Left forelimb (tissue), 1 donor: ENCODE results near the gene FRMD4A.
"Not testable (repeated sequence)": the region's sequence is repeated elsewhere in the genome, so short reads cannot be mapped to it uniquely, and the experiment has no call there.

Experiments
- DNase-seq: peaks from one replicate; pipeline ENCODE4 v3.0.0-alpha.2; 2018; ENCODE audit warnings: low spot score

FRMD4A gene

DNA sequence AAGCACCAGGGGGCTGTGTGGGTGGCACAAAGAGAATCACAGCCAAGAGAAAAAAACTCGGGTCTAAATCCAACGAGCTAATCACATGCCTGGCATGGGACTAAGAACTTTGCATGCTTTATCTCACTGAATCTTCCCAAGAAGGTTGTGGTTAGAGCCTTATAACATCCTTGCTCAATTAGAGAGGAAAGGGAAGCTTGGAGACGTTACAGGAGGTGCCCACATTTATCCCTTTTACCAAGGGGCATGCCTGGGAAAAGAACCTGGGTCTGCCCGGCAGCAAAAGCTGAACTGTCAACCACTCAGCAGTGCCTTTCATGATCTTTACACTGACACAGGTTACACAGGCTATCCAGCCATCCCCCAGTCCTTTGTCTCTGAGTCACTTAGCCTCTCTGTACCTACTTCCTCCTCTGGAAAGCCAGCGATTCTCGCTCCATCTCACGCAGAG lies 553.8 kb downstream of the FRMD4A start:
- no peak for DNase-seq

DNA sequence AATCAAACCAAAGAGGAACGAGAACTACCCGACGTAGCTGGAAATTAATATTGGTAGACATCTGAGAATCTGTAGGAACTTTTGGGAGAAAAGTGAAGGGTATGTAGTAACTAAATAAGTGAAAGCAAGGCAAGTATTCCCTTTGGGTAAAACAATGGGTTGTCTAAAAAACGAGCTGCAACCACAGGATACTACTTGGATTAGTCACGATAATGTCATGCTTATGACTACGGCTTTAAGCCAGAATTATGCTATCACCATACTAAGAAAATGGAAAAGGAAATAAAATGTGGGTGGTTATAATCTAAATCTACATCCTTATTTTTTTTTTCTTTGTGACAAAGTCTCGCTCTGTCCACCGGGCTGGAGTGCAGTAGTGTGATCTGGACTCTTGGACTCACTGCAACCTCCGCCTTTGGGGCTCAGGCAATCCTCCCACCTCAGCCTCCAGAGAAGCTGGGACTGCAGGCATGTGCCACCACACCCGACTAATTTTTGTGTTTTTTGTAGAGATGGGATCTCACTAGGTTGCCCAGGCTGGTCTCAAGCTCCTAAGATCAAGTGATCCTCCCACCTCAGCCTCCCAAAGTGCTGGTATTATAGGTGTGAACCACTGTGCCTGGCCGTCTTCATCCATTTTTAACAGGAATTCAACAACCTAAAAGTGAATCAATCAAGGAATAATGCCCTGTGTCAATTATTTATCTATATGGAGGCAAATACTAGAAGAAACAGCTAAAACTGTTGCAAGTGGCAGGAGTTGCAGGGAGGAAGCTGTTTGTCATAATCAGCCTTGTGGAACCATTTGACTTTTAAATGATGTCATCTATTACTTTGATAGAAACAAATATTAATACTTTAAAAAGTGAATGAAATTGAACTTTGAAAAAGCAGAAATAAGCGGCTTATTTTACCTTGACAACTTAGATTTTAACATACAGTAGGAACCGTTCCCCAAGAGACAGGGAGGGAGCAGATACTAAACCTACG lies 554.6 kb downstream of the FRMD4A start:
- DNase-seq: no peak

DNA sequence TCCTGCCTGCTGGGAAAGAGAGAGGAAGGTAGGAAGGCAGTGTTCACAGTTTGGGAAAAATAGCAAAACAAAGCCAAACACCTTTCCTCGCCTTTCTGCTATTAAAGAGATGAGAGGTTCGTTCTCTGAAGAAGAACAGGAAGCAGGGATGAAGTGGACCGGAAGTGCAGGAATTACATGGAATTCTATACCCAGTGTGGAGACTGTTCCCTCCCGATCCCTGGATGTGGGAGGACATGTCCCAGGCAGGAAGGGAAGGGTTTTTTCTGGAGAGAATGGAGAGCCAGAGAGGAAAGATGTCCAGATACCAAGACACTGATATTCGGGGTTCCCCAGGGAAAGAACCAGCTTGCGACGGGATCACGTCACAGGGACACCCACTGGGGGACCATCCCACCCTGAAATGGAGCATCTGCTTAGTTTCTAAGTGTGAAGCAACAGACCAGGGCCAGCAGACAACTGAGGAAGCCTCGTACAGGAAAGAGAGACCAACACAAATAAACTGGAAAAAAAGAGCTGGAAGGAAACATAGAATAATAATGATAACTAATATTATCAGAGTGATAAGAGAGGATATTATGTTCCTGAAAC lies 556.3 kb downstream of the FRMD4A start:
- DNase-seq: no peak

DNA sequence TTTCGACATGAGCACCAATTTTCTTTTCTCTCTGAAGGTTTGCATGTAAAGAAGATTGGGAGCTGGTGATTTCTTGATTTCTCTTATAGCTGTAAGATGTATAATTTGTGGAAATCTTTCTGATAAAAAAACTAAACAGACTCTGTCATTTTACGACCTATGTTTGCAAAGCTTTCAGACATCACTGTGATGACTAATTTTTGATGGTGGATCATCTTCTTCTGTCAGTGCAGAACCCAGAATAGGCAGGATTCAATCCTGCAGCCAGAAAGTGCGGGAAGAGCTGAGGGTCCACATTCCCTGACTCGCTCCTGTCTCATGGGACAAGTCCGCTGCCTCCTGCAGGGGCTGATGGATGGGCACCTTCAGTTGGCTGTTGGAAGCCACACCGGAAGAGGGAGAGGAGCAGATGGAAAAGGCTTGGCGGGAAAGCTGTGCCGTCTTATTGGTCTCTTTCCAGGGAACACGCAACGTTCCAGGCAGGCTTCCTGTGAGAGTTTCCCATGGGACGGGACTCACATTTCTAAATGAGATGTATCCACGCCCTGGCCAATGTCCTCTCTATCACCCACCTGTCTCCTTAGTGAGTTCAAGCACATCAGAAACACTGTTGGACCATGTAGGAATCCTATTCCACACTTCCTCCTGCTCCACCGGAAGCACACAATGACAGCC lies 557.1 kb downstream of the FRMD4A start:
- DNase-seq: no peak

DNA sequence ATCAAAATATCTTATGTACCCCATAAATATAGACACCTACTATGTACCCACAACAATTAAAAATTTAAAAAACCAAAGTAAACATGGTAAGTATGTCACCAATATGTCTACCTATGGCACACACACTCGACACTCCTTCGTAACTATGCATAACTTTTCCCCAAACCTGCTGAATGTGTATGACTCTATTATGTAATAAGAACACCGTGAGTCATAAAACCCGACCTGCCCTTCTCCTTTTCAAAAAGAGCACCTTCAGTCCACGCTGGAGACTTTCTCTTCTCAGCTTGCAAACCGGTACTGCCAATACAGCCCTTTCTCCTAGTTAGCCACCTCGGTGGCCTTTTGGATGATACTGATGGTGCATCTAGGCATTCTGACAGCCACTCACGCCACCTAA lies 557.7 kb downstream of the FRMD4A start:
- no peak for DNase-seq

DNA sequence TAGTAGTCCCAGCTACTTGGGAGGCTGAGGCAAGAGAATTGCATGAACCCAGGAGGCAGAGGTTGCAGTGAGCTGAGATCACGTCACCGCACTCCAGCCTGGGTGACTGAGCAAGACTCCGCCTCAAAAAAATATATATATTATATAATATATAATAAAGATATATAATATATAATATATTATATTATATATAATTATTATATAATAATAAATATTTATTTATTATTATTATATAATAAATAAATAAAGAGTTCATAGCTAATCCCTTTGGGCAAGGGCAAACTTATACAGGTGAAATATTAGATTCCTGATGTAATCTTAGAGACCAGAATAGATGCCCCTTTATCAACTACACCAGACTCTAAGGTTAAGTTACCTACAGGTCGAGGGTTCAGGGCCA lies 558.7 kb downstream of the FRMD4A start:
- DNase-seq: no peak

DNA sequence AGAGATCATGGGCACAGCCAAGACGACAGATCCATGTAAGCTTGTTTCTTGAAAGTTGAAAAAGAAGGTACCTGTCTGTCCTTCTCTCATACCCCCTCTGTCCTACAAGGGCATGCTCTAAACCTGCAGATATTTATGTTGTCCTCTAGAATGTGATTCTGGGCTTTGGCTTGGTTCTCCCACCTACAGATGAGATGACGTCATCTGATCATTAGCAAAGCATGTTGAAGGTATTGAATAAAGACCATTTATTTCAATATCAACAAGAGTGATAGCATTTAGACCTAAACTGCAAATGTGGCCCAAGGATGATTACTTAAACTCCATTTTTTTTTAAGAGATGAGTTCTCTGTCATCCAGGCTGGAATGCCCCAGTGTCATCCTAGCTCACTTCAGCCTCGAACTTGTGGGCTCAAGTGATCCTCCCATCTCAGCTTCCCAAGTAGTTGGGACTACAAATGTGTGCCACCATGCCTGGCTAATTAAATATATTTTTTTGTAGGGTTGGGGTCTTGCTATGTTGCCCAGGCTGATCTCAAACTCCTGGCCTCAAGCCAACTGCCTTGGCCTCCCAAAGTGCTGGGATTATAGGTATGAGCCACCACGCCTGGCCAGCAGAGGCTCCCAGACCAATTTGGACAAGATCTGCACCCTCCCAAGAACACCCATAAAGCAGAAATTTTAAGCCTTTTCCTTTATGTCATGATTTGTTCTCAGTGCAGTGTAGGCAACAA lies 559.8 kb downstream of the FRMD4A start:
- no peak for DNase-seq

DNA sequence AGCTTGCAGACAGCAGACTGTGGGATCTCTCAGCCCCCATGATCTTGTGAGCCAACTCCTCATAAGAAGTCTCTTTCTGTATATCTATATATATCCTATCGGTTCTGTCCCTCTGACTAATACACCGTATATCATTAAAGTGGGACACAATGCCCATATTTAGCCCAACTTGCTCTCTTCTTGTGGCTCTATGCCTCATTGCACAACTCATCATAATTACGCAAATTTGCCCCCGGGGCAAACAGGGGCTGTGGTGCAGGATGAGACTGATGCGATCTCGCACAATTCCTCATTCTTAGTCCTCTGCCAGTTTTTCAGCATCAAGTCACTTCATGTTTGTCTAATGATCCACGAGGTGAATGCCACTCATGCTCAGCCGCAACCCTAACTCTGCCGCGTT lies 560.8 kb downstream of the FRMD4A start:
- DNase-seq: no peak

DNA sequence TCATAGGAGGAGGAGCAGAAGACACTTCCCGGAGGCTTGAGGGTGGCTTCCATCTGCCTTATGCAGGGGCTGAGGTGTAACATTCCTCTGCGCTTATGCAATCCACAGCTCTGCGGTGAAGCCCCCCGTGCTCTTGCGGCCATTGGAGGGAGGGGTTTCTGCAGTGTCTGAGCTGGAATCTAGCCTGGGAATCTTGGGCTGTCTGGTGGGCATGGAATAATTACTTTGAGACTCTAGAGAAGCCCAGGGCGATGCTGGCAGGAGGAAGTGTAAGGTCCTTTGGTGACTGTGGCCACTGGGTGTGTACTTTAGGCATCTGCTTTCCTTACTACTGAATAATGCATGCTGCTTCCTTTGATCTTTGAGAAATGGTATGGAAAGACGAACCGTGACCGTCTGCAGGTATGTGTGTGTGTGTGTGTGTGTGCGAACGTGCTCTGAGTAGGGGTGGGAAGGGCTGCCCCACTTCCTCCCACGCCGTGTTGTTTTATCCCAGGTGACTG lies 563.0 kb downstream of the FRMD4A start:
- no peak for DNase-seq

DNA sequence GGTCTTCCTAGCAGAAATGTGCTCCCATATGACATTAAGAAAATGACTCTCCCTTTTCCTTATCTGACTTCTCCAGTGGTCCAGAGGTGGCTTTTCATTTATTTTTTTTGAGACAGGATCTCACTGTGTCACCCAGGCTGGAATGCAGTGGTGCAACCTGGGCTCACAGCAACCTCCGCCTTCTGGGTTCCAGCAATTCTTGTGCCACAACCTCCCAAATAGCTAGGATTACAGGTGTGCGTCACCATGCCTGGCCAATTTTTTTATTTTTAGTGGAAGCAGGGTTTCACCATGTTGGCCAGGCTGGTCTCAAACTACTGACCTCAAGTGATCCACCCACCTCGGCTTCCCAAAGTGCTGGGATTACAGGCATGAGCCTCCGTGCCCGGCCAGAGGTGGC lies 563.6 kb downstream of the FRMD4A start:
- not testable (repeated sequence) for DNase-seq

DNA sequence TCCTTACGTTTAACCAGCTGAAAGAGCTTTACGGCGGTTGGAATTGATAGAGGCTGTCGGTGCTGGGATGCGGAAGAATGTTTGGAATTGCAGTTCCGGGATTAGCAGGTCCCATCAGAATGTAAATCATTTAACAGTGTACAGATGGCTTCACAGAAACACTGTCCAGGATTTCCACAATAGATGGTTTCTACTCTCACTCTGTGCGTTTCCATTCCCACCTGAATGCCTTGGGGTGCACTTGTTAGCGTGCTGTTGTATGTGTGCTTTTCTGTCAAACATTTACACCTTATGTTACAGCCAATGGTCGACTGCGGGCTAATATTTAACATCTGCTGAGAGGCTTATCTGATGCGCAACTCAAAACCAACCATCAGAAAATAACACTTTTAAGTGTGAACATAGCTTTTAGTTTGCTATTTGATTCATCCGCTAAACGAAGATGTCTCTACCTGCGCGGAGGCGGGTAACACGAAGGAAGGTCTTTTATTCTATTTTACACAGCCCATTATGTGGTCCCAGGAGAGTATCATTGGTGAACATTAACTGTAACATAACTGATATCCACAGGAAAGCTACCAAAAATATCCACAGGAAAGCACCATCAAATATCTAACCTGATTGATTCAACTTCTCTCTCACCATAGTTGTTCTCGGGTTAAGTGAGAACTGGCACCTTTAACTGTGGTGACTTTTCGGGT lies 564.9 kb downstream of the FRMD4A start:
- DNase-seq: no peak

DNA sequence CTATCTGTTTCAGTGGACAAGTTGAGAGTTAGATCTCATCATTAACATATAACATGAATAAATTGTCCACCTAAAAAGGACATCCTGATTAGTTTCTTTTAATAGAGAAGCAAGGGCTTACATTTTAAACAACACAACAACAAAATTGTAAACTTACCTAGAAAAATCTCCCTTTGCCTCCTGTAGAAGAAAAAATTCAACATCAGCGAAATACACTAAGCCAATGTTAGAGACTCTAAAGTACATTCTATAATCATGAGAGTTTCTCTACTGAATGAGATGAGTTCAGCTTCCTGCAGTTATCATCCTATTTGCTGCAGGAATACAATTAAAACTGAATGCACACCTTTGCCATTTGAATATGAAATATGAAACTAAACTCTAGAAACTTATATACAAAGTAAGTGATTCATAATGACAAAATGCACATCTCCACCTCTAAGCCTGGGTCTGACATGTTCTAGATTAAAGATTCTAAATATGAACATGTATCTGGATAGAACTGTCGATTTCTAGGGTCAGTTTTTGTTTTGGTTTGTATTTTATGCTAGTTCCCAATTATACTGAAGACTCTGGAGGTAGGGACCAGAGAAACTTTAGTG lies 569.1 kb downstream of the FRMD4A start:
- no peak for DNase-seq

DNA sequence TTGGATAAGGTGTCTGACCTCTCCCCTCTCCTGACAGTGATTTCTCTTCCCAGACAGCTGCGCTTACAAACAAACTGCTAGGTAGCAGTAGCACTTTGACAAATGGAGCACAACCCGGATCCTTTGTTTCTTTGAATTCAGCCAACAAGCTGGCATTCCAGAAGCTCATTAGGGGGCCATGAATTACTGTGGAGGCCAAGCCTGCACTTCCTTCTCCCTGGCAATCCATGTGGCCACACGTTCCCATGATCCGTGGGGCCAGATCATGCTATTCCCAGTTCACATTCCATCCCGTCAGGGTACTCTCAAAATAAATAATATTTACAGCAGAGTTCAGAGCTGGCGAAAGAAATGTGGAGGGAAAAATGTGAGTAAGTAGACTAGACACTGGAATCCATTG lies 571.6 kb downstream of the FRMD4A start:
- no peak for DNase-seq

DNA sequence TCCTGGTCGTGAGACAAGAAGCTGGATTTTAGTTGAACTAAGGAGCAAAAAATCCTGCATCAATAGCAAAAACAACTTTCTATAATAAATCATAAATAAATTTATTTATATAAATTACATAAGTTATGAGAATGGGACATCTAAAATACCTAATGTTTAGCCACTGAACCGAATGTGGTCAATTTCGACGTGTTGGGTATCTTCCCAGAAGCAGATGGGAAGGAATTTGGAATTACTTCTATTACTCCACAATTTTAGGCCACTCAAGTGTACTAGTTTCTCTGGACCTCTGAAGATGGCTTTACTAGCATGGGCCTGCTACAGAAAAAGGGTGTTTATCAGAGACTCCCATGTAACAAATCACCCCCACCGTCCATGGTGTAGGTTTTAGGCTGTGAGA lies 572.0 kb downstream of the FRMD4A start:
- no peak for DNase-seq

DNA sequence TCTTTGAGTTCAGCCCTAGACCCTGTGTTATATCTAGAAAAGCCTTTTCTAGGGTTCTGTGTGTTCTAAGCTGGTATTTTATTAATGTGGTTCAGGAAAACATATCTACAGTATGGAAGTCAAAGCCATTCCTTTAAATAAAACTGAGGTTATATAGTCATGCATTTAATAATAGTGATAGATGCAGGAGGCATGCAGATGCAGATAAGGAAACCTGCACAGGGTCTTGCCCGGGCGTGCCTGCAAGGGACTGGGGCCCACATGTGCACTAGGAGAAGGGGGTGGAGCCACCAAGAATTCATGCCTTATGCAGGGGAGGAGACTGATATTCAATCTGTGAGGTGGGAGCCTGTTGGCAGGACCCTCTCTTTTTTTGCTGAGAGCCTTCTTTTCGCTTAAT lies 572.4 kb downstream of the FRMD4A start:
- DNase-seq: no peak

DNA sequence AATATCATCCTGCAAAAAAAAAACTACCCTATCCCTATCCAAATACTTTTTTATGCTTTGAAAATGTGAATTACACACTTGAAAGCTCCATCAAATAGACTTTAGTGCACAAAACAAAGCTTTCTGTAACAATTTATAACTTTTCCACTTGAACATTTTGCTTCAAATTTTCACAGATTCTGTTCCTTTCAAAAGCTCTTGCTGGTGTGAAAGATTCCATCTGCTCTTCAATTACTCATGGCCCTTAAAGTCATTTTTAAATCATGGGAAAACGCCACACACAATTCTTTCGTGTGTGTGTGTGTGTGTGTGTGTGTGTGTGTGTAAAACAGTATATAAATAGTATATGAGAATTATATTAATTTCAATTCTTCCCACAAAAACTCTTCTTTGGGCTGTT lies 576.4 kb downstream of the FRMD4A start:
- DNase-seq: no peak

DNA sequence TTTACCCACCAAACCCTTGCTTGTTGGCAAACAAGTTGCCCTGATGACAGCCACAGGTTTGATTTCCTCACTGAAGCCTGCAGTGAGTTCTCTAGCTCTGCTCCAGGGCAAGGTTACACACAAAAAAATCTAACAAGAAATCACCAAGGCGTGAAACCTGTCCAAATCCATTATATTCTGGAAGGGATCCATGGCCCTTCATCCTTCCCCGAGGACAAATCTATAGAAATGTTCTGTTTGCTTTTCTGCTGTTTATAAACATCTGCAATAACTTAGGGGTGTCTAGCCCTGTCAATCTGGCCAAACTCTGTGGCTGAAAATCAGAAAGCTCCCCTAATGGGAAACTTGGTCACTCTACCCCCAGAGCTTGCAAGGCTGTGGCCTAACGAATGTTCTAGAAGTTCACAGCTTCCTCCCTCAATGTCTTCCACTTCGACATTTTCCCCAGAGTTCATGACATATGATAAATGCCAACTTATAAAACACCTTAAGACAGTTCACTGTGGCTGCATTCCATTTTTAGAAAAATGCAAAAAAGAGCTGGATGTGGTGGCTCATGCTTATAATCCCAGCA lies 579.4 kb downstream of the FRMD4A start:
- no peak for DNase-seq

DNA sequence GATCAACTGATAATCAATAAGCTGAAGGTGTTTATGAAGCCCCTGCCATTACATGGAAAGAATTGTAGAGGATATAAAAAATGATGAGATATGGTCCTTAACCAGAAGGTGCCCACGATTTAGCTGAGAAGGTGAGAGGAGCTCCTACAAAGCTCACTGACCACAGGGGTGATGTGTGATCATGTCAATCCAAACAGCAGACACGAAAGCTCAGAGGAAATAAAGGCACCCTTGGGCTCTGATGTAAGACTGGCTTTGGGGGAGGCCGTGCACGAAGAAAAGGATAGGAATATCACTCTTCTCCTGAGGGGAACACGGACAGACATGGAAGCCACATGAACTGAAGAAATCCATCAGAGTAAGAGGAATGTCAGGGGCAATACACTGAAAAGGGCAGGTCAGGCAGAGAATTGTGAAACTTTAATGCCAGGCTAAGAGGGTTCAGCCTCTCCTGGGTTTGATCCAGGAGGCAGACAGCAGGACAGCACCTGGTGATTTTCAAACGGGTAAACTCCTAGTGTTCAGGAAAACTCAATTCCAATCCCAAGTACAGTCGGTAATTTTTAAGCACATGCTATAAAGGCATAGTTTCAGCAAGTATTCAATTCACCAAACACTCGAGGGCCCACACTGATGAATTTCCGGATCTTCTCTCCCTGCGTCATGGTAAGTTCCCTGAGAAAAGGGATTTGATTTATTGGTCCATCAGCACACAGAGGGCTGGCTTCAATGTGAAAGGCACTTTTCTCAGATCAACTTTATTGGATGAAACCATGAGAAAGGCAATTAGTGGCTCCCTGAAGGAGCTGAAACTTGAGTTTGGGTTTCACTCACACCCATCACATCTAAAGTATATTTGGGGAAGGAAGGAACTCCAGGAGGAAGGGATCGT lies 580.2 kb downstream of the FRMD4A start:
- DNase-seq: no peak

DNA sequence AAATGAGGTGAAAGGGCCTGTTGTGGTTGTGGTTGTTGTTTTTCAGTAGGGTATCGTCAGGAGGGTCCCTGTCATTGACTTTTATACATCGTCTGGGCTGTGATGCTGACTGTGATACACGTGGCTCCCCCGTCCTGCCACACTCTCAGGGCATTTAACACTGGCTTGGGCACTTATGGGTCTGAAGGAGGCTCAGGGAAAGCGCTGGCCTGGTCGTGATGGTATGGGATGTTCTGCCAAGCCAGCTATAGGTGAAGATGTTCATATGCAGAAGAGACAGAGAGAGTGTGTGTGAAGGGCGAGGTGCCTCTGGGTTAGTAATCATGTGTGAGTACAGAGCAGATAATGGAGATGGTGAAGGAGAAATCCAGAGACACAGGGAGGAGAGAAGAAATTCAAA lies 585.5 kb downstream of the FRMD4A start:
- no peak for DNase-seq

DNA sequence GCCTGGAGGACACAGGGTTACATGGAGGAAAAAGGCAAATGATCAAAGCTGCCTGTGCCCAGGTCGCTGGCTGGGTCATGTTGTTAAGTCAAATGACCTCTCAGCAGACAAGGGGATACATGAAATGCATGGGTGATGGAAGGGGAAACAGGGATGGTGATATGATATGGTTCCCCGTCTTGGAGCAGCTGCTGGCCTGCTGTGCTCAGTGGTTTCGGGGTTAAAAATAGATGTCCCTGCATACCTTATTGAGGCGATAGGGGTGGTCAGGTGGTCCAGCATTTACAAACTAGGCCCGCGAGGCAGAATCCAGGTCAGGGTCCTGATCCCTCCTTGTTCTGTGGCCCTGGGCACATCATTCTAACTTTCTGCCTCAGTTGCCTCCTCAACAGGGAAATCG lies 586.8 kb downstream of the FRMD4A start:
- DNase-seq: no peak
